DOHH2 (cell line): ENCODE measurements around the gene PDHX.

Experiments
- H3F3A ChIP-seq: fragments of 200-600 bp; sonication (generic), shearing (Covaris generic); 2 replicates; pipeline ENCODE4 v1.6.0; 2016; ENCODE audit warnings: antibody characterized with exemption, mild to moderate bottlenecking; ENCODE audit not compliant: control insufficient read depth, insufficient read depth
- H3K27ac ChIP-seq: fragments of 200-600 bp; sonication (generic); 2 replicates; pipeline ENCODE4 v1.5.1; 2014; ENCODE audit warnings: low read depth, mild to moderate bottlenecking, low read length, moderate library complexity
- H3K27me3 ChIP-seq: fragments of 200-600 bp; sonication (generic); 2 replicates; pipeline ENCODE4 v1.6.1; 2014; ENCODE audit warnings: mild to moderate bottlenecking, low read length, mixed read lengths; ENCODE audit not compliant: control insufficient read depth
- H3K36me3 ChIP-seq: fragments of 200-600 bp; sonication (generic); 2 replicates; pipeline ENCODE4 v1.6.1; 2014; ENCODE audit warnings: mild to moderate bottlenecking, low read length, moderate library complexity, mixed read lengths; ENCODE audit not compliant: control insufficient read depth
- H3K4me1 ChIP-seq: fragments of 200-600 bp; sonication (generic); 2 replicates; pipeline ENCODE4 v1.6.1; 2014; ENCODE audit warnings: mild to moderate bottlenecking, low read length, mixed read lengths; ENCODE audit not compliant: control insufficient read depth
- H3K4me2 ChIP-seq: fragments of 200-600 bp; sonication (generic); 2 replicates; pipeline ENCODE4 v1.6.0; 2014; ENCODE audit warnings: mild to moderate bottlenecking, low read length, moderate library complexity
- H3K4me3 ChIP-seq: fragments of 200-600 bp; sonication (generic); 2 replicates; pipeline ENCODE4 v1.5.1; 2014; ENCODE audit warnings: mild to moderate bottlenecking, low read length, mixed read lengths
- H3K79me2 ChIP-seq: fragments of 200-600 bp; sonication (generic); 2 replicates; pipeline ENCODE4 v1.6.1; 2014; ENCODE audit warnings: mild to moderate bottlenecking, low read length, mixed read lengths; ENCODE audit not compliant: control insufficient read depth
- H3K9me2 ChIP-seq: fragments of 200-600 bp; sonication (generic); replicated peaks from 2 replicates; pipeline ENCODE4 v1.6.1; 2014; ENCODE audit warnings: mild to moderate bottlenecking, low read length, mixed read lengths; ENCODE audit not compliant: control insufficient read depth
- H3K9me3 ChIP-seq: fragments of 200-600 bp; sonication (generic); 2 replicates; pipeline ENCODE4 v1.6.1; 2014; ENCODE audit warnings: antibody characterized with exemption, low read length, mixed read lengths; ENCODE audit not compliant: control insufficient read depth, insufficient read depth
- H4K20me1 ChIP-seq: fragments of 200-600 bp; sonication (generic); 2 replicates; pipeline ENCODE4 v1.6.0; 2014; ENCODE audit warnings: low read depth, mild to moderate bottlenecking, antibody characterized with exemption, low read length, moderate library complexity; ENCODE audit not compliant: control insufficient read depth, insufficient read depth
- CTCF ChIP-seq: fragments of 200-600 bp; sonication (generic); IDR thresholded peaks from one replicate; pipeline ENCODE4 v1.5.1; 2014; ENCODE audit warnings: antibody characterized with exemption, mild to moderate bottlenecking, low read depth, low read length; ENCODE audit not compliant: poor library complexity, severe bottlenecking
- EZH2phosphoT487 ChIP-seq: fragments of 200-600 bp; sonication (generic); IDR thresholded peaks from 2 replicates; pipeline ENCODE4 v1.6.1; 2017; ENCODE audit warnings: borderline replicate concordance, mild to moderate bottlenecking, antibody characterized with exemption, low read length, moderate library complexity, mixed read lengths

Gene PDHX

GRCh38 chr11:34968862-34969261, 52.4 kb downstream of the PDHX start:
- H3K27ac ChIP-seq = no peak overlapping the region
- no peak overlapping the region for H3K4me3 ChIP-seq
- no peaks in the 10 kb centered on the region for H3K9me3 ChIP-seq
- peaks cover 15% of the 10 kb centered on the region for H3K36me3 ChIP-seq
- no peaks in the 10 kb centered on the region for H3K9me2 ChIP-seq
- no peaks in the 10 kb centered on the region for H3K4me1 ChIP-seq
- no peaks in the 10 kb centered on the region for H4K20me1 ChIP-seq
- no peak overlapping the region for H3K4me2 ChIP-seq
- no peaks in the 10 kb centered on the region for H3K79me2 ChIP-seq
- no peaks in the 10 kb centered on the region for H3F3A ChIP-seq
- H3K27me3 ChIP-seq = no peaks in the 10 kb centered on the region
- TF ChIP-seq EZH2phosphoT487 = no peak

- H3K27ac ChIP-seq = no peak overlapping the region
- H3K9me3 ChIP-seq = no peaks in the 10 kb centered on the region
- no peaks in the 10 kb centered on the region for H3K4me1 ChIP-seq
- no peaks in the 10 kb centered on the region for H3K9me2 ChIP-seq
- no peaks in the 10 kb centered on the region for H3K27me3 ChIP-seq
- peaks cover 18% of the 10 kb centered on the region for H3K36me3 ChIP-seq
- H3K79me2 ChIP-seq = no peaks in the 10 kb centered on the region
- no peaks in the 10 kb centered on the region for H3F3A ChIP-seq
- no peak overlapping the region for H3K4me2 ChIP-seq
- TF ChIP-seq EZH2phosphoT487 (no peak), CTCF (no peak)
- H4K20me1 ChIP-seq = no peaks in the 10 kb centered on the region
- no peak overlapping the region for H3K4me3 ChIP-seq
Measured at GRCh38 chr11:34970033-34970432, 53.6 kb downstream of the PDHX start.

- Histone ChIP-seq H3K4me2 (no peak overlapping the region), H3K36me3 (peaks cover 18% of the 10 kb centered on the region)
- TF ChIP-seq EZH2phosphoT487 = no peak
- no peak for TF ChIP-seq CTCF
Measured at GRCh38 chr11:34970480-34970879, 54.1 kb downstream of the PDHX start.

GRCh38 chr11:34971928-34972327, 55.5 kb downstream of the PDHX start:
- no peaks in the 10 kb centered on the region for H3K9me3 ChIP-seq
- TF ChIP-seq EZH2phosphoT487 (no peak), CTCF (no peak)
- no peaks in the 10 kb centered on the region for H3K27me3 ChIP-seq
- H3K4me1 ChIP-seq = no peaks in the 10 kb centered on the region
- no peak overlapping the region for H3K27ac ChIP-seq
- no peaks in the 10 kb centered on the region for H3K9me2 ChIP-seq
- H4K20me1 ChIP-seq = no peaks in the 10 kb centered on the region
- H3F3A ChIP-seq = no peaks in the 10 kb centered on the region
- no peak overlapping the region for H3K4me2 ChIP-seq
- H3K36me3 ChIP-seq = peaks cover 21% of the 10 kb centered on the region
- H3K4me3 ChIP-seq = no peak overlapping the region
- H3K79me2 ChIP-seq = no peaks in the 10 kb centered on the region

More at GRCh38 chr11:34970480-34970879, 54.1 kb downstream of the PDHX start:
- Histone ChIP-seq H3K9me2 (no peaks in the 10 kb centered on the region), H3K79me2 (no peaks in the 10 kb centered on the region), H3F3A (no peaks in the 10 kb centered on the region), H3K27ac (no peak overlapping the region), H3K4me3 (no peak overlapping the region), H4K20me1 (no peaks in the 10 kb centered on the region), H3K4me1 (no peaks in the 10 kb centered on the region), H3K9me3 (no peaks in the 10 kb centered on the region), H3K27me3 (no peaks in the 10 kb centered on the region)
